ACC112 (cell line): ENCODE results near the gene P2RX7.

Source experiments
- H2AFZ ChIP-seq: fragments of 200-600 bp; sonication (generic); one replicate; pipeline ENCODE4 v1.6.0; 2017; ENCODE audit warnings: antibody characterized with exemption, low read length; ENCODE audit not compliant: unreplicated experiment
- H3K27ac ChIP-seq: fragments of 200-600 bp; sonication (generic); 2 replicates; pipeline ENCODE4 v1.5.1; 2014; ENCODE audit warnings: low read depth, mild to moderate bottlenecking, antibody characterized with exemption, low read length, moderate library complexity
- H3K27me3 ChIP-seq: fragments of 200-600 bp; sonication (generic); 2 replicates; pipeline ENCODE4 v1.6.1; 2014; ENCODE audit warnings: mild to moderate bottlenecking, antibody characterized with exemption, low read length, moderate library complexity, mixed read lengths; ENCODE audit not compliant: insufficient read depth
- H3K36me3 ChIP-seq: fragments of 200-600 bp; sonication (generic); 2 replicates; pipeline ENCODE4 v1.6.1; 2016; ENCODE audit warnings: mild to moderate bottlenecking, antibody characterized with exemption, low read length, moderate library complexity, mixed read lengths; ENCODE audit not compliant: insufficient read depth
- H3K4me1 ChIP-seq: fragments of 200-600 bp; sonication (generic); one replicate; pipeline ENCODE4 v1.6.1; 2016; ENCODE audit warnings: low read length, mixed read lengths; ENCODE audit not compliant: insufficient read depth, unreplicated experiment, control insufficient read depth
- H3K4me3 ChIP-seq: fragments of 200-600 bp; sonication (generic); 2 replicates; pipeline ENCODE4 v1.5.1; 2014; ENCODE audit warnings: mild to moderate bottlenecking, low read depth, low read length
- H3K79me2 ChIP-seq: fragments of 200-600 bp; sonication (generic); one replicate; pipeline ENCODE4 v1.6.0; 2016; ENCODE audit warnings: low read length; ENCODE audit not compliant: control insufficient read depth, unreplicated experiment, insufficient read depth

The P2RX7 gene

DNA sequence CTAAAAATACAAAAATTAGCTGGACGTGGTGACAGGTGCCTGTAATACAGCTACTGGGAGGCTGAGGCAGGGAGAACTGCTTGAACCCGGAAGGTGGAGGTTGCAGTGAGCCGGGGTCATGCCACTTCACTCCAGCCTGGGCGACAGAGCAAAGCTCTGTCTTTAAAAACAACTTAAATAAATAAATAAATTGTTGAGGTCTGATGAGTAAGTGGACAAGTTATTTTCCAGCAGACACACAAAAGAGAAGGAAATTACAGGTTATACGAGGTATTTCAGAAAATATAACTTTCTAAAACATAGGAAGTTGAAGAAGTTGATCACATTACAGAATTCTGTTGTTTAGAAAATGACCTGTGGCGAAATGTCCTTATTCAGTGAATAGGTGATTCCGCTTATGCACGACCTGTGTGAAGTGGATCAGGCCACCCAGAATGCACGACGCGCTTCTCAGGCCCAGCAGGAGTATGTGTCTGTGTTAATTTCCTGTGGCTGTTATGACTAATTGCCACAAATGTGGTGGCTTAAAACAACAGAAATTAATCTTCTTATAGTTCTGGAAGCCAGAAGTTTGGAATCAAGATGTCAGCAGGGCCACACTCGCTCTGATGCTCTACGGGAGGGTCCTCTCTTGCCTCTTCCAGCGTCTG lies 38.1 kb downstream of the P2RX7 start:
- Histone ChIP-seq H3K27me3 (no peaks in the 10 kb centered on the region), H3K27ac (no peak overlapping the region), H3K4me1 (peaks cover 6% of the 10 kb centered on the region), H3K36me3 (no peaks in the 10 kb centered on the region), H3K79me2 (no peaks in the 10 kb centered on the region), H3K4me3 (no peak overlapping the region), H2AFZ (no peak overlapping the region)

DNA sequence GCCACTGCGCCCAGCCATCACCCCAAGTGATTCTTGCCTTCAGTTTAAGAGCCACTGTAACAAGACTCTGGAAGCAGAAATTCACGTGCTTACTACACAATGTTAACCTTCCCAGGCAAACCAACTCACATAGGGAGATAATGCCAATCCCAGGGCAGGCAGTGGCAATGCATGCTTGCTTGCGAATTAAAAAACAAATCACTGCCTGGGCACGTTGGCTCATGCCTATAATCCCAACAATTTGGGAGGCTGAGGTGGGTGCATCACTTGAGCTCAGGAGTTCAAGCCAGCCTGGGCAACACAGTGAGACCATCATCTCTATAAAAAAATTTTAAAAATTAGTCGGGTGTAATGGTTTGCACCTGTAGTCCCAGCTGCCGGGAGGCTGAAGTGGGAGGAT lies 39.5 kb downstream of the P2RX7 start:
- no peak overlapping the region for H3K27ac ChIP-seq
- no peaks in the 10 kb centered on the region for H3K79me2 ChIP-seq
- H3K27me3 ChIP-seq: no peaks in the 10 kb centered on the region
- peaks cover 6% of the 10 kb centered on the region for H3K4me1 ChIP-seq
- H3K4me3 ChIP-seq: no peak overlapping the region
- no peaks in the 10 kb centered on the region for H3K36me3 ChIP-seq
- no peak overlapping the region for H2AFZ ChIP-seq

DNA sequence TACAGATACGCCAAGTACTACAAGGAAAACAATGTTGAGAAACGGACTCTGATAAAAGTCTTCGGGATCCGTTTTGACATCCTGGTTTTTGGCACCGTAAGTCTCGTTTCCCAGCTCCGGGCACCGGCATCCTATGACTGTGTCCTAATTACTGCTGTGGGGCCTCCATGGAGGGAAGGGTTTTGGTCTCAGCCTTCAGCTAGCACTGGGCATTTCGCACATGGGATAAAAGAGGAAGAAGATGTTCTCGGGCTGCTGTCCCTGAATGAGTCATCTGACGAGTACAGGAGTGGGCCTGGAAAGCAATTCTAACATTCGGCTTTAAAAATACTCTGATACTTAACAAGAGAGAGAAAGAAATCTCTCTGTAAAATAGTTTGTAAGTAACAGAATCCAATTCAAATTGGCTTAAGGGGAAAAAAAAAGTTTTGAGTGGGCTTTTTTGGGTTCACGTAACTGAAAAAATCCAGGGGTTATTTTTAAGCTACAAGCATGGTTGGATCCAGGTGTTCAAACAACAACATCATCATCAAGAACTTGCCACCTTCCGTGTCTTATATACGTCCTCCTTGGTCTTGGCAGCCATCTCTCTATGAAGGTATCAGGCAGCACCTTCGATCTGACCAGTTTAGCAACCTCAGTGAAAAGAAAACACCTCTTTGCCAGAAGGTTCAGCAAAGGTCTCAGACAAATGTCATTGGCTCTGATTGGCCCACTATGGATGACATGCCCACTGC lies 42.9 kb downstream of the P2RX7 start:
- H3K27me3 ChIP-seq: no peaks in the 10 kb centered on the region
- H3K4me1 ChIP-seq: peaks cover 6% of the 10 kb centered on the region
- no peaks in the 10 kb centered on the region for H3K79me2 ChIP-seq
- H2AFZ ChIP-seq: no peak overlapping the region
- no peaks in the 10 kb centered on the region for H3K36me3 ChIP-seq
- no peak overlapping the region for H3K4me3 ChIP-seq
- H3K27ac ChIP-seq: no peak overlapping the region

DNA sequence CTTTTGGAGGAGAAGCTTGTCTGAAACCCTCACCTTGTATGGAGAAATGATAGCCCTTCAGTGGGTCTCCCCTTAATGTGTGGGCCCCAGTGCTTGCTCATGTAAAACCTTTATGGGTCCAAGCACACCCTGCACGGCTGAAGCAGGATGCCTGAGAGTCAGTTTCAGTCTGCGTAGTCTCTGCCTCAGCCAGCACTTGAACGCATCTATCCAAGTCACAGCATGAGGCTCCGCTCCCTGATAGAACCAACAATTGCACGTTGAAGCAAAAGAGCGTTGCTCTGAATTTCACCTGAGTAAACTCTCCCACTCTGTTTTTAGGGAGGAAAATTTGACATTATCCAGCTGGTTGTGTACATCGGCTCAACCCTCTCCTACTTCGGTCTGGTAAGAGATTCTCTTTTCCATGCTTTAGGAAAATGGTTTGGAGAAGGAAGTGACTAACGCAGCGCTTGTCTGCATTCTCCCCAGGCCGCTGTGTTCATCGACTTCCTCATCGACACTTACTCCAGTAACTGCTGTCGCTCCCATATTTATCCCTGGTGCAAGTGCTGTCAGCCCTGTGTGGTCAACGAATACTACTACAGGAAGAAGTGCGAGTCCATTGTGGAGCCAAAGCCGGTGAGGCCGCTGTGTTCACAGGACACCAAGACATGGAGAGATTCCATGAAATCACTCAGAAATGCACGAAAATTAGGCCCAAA lies 44.3 kb downstream of the P2RX7 start:
- H3K27ac ChIP-seq: no peak overlapping the region
- H3K79me2 ChIP-seq: no peaks in the 10 kb centered on the region
- no peaks in the 10 kb centered on the region for H3K36me3 ChIP-seq
- no peak overlapping the region for H3K4me3 ChIP-seq
- H2AFZ ChIP-seq: no peak overlapping the region
- no peaks in the 10 kb centered on the region for H3K27me3 ChIP-seq
- peaks cover 3% of the 10 kb centered on the region for H3K4me1 ChIP-seq

DNA sequence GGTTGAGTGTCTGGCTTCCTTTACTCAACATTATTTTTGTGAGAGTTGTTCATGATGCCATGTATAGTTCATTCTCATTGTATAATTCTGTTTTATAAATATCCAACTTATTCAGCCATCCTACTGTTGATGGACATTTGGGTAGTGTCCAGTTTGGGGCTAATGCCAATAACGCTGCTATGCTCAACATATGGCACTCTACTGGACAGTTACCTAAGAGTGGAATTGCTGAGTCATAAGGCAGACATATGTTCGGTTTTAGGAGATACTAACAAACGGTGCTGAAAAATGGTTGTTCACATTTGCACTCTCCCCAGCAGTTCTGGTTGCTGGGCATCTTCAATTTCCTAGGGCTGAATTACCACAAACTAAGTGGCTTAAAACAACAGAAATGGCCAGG lies 48.5 kb downstream of the P2RX7 start:
- H3K27ac ChIP-seq: no peak overlapping the region
- H2AFZ ChIP-seq: no peak overlapping the region
- no peaks in the 10 kb centered on the region for H3K36me3 ChIP-seq
- no peaks in the 10 kb centered on the region for H3K27me3 ChIP-seq
- H3K4me3 ChIP-seq: no peak overlapping the region
- H3K79me2 ChIP-seq: no peaks in the 10 kb centered on the region
- peaks cover 3% of the 10 kb centered on the region for H3K4me1 ChIP-seq

DNA sequence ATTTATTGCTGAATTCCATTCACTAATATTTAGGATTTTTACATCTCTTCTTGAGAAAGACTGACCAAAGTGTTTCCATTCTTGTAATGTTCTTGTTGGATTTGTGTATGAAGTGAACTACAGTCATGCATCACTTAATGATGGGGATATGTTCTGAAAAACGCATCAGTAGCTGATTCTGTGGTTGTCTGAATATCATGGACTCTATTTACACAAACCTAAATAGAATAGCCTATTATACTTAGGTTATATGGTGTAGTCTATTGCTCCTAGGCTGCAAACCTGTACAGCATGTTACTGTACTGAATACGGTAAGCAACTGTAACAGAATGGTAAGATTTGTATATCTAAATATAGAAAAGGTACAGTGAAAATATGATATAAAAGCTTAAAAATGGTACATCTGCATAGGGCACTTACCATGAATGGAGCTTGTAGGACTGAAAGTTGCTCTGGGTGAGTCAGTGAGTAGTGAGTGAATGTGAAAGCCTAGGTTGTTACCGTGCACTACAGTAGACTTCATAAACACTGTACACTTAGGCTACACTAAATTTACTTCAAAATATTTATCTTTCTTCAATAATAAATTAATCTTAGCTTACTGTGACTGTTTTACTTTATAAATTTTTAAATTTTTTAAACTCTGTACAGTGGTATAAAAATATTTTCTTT lies 49.7 kb downstream of the P2RX7 start:
- H3K27ac ChIP-seq: no peak overlapping the region
- no peak overlapping the region for H3K4me3 ChIP-seq
- H3K36me3 ChIP-seq: no peaks in the 10 kb centered on the region
- no peak overlapping the region for H2AFZ ChIP-seq
- peaks cover 3% of the 10 kb centered on the region for H3K4me1 ChIP-seq
- H3K27me3 ChIP-seq: no peaks in the 10 kb centered on the region
- H3K79me2 ChIP-seq: no peaks in the 10 kb centered on the region

DNA sequence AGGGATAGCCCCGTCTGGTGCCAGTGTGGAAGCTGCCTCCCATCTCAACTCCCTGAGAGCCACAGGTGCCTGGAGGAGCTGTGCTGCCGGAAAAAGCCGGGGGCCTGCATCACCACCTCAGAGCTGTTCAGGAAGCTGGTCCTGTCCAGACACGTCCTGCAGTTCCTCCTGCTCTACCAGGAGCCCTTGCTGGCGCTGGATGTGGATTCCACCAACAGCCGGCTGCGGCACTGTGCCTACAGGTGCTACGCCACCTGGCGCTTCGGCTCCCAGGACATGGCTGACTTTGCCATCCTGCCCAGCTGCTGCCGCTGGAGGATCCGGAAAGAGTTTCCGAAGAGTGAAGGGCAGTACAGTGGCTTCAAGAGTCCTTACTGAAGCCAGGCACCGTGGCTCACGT lies 51.7 kb downstream of the P2RX7 start:
- H3K4me1 ChIP-seq: peaks cover 4% of the 10 kb centered on the region
- no peaks in the 10 kb centered on the region for H3K36me3 ChIP-seq
- no peak overlapping the region for H3K27ac ChIP-seq
- no peak overlapping the region for H2AFZ ChIP-seq
- no peaks in the 10 kb centered on the region for H3K27me3 ChIP-seq
- H3K4me3 ChIP-seq: no peak overlapping the region
- no peaks in the 10 kb centered on the region for H3K79me2 ChIP-seq

DNA sequence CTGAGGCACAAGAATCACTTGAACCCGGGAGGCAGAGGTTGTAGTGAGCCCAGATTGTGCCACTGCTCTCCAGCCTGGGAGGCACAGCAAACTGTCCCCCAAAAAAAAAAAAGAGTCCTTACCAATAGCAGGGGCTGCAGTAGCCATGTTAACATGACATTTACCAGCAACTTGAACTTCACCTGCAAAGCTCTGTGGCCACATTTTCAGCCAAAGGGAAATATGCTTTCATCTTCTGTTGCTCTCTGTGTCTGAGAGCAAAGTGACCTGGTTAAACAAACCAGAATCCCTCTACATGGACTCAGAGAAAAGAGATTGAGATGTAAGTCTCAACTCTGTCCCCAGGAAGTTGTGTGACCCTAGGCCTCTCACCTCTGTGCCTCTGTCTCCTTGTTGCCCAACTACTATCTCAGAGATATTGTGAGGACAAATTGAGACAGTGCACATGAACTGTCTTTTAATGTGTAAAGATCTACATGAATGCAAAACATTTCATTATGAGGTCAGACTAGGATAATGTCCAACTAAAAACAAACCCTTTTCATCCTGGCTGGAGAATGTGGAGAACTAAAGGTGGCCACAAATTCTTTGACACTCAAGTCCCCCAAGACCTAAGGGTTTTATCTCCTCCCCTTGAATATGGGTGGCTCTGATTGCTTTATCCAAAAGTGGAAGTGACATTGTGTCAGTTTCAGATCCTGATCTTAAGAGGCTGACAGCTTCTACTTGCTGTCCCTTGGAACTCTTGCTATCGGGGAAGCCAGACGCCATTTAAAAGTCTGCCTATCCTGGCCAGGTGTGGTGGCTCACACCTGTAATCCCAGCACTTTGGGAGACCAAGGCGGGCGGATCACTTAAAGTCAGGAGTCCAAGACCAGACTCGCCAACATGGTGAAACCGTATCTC lies 52.6 kb downstream of the P2RX7 start:
- Histone ChIP-seq H2AFZ (no peak overlapping the region), H3K4me1 (peaks cover 11% of the 10 kb centered on the region), H3K36me3 (no peaks in the 10 kb centered on the region), H3K4me3 (no peak overlapping the region), H3K79me2 (no peaks in the 10 kb centered on the region), H3K27me3 (no peaks in the 10 kb centered on the region), H3K27ac (no peak overlapping the region)

DNA sequence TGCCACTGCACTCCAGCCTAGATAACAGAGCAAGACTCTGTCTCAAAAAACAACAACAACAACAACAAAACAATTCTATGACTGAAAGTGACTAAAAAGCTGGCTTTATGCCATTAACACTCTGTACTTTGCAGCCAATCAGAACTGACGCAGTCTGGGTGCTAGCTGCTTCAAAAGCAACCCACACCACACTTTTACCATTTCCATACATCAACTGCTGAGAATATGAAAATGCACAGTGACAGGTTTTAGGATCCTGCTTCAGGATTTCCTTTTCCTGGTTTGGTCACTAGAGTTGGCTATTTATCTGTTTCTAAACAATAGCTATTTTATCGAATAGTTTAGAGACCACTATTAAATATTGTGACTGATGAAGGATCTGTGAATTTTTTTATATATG lies 54.1 kb downstream of the P2RX7 start:
- H3K27ac ChIP-seq: no peak overlapping the region
- H3K79me2 ChIP-seq: no peaks in the 10 kb centered on the region
- H3K4me3 ChIP-seq: no peak overlapping the region
- H2AFZ ChIP-seq: no peak overlapping the region
- no peaks in the 10 kb centered on the region for H3K27me3 ChIP-seq
- H3K36me3 ChIP-seq: no peaks in the 10 kb centered on the region
- peaks cover 15% of the 10 kb centered on the region for H3K4me1 ChIP-seq

DNA sequence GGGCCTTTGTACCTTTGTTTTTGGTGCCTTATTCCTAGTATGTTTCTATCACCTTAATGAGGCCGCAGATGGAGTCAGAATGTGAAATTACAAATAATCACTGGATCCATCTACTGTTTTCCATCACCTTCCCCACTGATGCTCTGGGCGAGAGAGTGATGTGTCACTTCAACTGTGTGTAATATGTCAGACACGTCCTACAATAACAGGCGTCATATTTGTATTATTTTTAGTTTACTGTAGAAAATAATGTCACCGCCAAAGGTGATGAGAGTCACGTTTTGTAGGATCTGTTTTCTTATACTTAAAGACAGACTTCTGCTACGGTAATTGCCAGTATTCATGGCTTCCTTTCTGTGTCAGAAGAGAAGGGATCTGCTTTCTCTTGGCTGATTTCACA lies 54.8 kb downstream of the P2RX7 start:
- H3K4me1 ChIP-seq: peaks cover 15% of the 10 kb centered on the region
- no peaks in the 10 kb centered on the region for H3K36me3 ChIP-seq

More for the DNA sequence above, 54.8 kb downstream of the P2RX7 start:
- no peaks in the 10 kb centered on the region for H3K79me2 ChIP-seq
- no peak overlapping the region for H2AFZ ChIP-seq
- H3K27me3 ChIP-seq: no peaks in the 10 kb centered on the region
- no peak overlapping the region for H3K27ac ChIP-seq
- no peak overlapping the region for H3K4me3 ChIP-seq
